NCI-H774 (cell line): ENCODE measurements around the gene CEP128.
"Not testable (repeated sequence)": the region's sequence is repeated elsewhere in the genome, so short reads cannot be mapped to it uniquely, and the experiment has no call there.

Experiments
- DNase-seq: peaks from one replicate; lab custom pipeline; 2025; lab: John Stamatoyannopoulos, UW

Gene CEP128

GRCh38 chr14:80953211-80953610, 11.7 kb upstream of the CEP128 start:
- DNase-seq, result not testable (repeated sequence)

- no peak for DNase-seq
These were observed 10.0 kb upstream of the CEP128 start for GRCh38 chr14:80951491-80951890.

- DNase-seq, result no peak
These were observed 6.8 kb upstream of the CEP128 start for GRCh38 chr14:80948291-80948690.

GRCh38 chr14:80946797-80947196, 5.3 kb upstream of the CEP128 start:
- DNase-seq, result no peak

- DNase-seq, result no peak
These were observed 4.6 kb upstream of the CEP128 start for GRCh38 chr14:80946187-80946586.

- no peak for DNase-seq
These were observed 3.5 kb upstream of the CEP128 start for GRCh38 chr14:80944861-80945617.

GRCh38 chr14:80942191-80942600, 658 bp upstream of the CEP128 start:
- no peak for DNase-seq

GRCh38 chr14:80940146-80940545, 1.4 kb downstream of the CEP128 start:
- no peak for DNase-seq

- DNase-seq, result no peak
These were observed 7.9 kb downstream of the CEP128 start for GRCh38 chr14:80933686-80934085.

GRCh38 chr14:80933282-80933681, 8.3 kb downstream of the CEP128 start:
- DNase-seq, result no peak

- DNase-seq, result no peak
These were observed 10.6 kb downstream of the CEP128 start for GRCh38 chr14:80930836-80931389.

GRCh38 chr14:80930095-80930494, 11.4 kb downstream of the CEP128 start:
- no peak for DNase-seq

- DNase-seq, result no peak
These were observed 14.2 kb downstream of the CEP128 start for GRCh38 chr14:80927083-80927989.

GRCh38 chr14:80926397-80927082, 15.0 kb downstream of the CEP128 start:
- DNase-seq, result no peak

GRCh38 chr14:80924365-80925103, 17.0 kb downstream of the CEP128 start:
- no peak for DNase-seq

GRCh38 chr14:80923368-80923767, 18.2 kb downstream of the CEP128 start:
- no peak for DNase-seq

- no peak for DNase-seq
These were observed 21.9 kb downstream of the CEP128 start for GRCh38 chr14:80919622-80920021.

GRCh38 chr14:80912013-80912412, 29.5 kb downstream of the CEP128 start:
- not testable (repeated sequence) for DNase-seq

- DNase-seq, result no peak
These were observed 34.6 kb downstream of the CEP128 start for GRCh38 chr14:80906946-80907345.

- DNase-seq, result no peak
These were observed 35.2 kb downstream of the CEP128 start for GRCh38 chr14:80906336-80906735.

GRCh38 chr14:80902608-80903007, 38.9 kb downstream of the CEP128 start:
- no peak for DNase-seq
